HG03571 (cell line): Measurements from ENCODE around the gene SH3BP4.
"Not testable (repeated sequence)": the region's sequence is repeated elsewhere in the genome, so short reads cannot be mapped to it uniquely, and the experiment has no call there.

Experiments
- ATAC-seq: cut with Tn5 transposase; IDR thresholded peaks from one replicate; pipeline ENCODE4 v1.9.1; 2021; ENCODE audit not compliant: unreplicated experiment

SH3BP4 gene

GRCh38 chr2:235011929-235012631, 60.3 kb downstream of the SH3BP4 start:
- ATAC-seq: no peak

DNA sequence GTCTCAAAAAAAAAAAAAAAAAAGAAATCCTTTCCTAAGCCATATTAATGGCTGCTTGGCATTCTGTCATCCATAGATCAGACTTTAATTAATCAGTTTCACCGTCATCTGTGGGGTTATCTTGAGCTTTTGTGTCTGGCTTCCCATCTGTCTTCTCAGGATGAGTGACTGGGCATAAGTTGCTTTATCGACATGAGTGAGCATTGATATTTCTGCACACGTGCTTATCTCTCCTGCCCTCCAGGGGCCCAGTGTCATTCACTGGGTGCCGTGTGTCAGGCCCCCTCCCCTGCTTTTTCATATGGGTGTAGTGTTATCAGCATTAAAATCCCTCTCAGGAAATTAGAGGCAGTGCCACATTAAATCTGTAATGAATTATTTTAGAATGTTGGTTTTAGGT, 65.6 kb downstream of the SH3BP4 start:
- no peak for ATAC-seq

- ATAC-seq: no peak
Measured at GRCh38 chr2:235018838-235019237, 67.0 kb downstream of the SH3BP4 start.

DNA sequence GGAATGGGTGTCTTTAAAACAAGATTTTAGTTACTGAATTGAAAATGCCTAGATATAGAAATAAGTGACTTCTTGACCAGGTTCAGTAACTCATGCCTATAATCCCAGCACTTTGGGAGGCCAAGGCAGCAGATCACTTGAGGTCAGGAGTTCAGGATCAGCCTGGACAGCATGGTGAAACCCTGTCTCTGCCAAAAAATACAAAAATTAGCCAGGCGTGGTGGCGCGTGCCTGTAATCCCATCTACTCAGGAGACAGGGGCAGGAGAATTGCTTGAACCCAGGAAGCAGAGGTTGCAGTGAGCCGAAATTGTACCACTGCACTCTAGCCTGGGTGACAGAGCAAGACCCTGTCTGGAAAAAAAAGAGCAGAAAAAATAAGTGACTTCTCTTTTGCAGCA, 68.3 kb downstream of the SH3BP4 start:
- ATAC-seq: not testable (repeated sequence)

GRCh38 chr2:235021752-235022151, 69.9 kb downstream of the SH3BP4 start:
- ATAC-seq: no peak

GRCh38 chr2:235024191-235024860, 72.5 kb downstream of the SH3BP4 start:
- ATAC-seq: no peak

DNA sequence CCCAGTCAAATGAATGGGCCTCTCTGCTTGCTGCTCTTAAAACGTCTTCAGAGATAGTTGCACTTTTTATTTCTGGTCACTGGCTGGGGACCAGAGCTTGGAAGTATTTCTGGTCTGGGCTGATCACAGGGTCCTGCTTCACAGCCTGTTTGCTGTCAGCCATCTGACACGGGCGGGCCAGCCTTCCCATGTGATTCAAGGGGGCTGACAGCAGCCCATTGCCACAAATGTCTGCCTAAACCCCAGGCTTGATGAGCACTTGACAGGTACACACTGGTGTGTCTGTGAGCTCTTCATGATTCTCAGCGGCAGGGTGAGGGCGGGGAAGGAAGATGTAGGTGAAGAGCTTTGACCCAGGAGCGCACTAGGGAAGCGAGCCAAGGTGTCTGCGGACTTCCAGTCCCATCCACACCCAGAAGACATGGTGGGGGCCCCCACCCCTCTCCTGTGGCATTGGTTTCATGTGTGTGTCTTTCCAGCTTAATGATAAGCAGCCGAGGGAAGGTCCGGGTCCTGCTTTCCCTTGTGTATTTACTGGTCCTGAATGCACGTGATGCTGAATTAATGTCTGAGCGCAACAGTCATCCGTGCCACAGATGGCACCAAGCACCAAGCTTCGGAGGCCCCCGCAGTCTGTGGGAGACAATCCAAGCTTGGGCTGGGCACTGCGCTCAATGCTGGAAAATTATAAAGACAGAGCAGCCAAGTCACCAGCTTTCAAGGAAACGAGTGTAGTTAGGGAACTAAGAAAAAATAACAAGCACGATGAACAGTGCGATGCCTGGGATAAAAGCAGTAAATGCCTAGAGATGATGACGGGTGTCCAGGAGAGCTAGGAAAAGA, 73.3 kb downstream of the SH3BP4 start:
- no peak for ATAC-seq

GRCh38 chr2:235025800-235026536, 74.2 kb downstream of the SH3BP4 start:
- no peak for ATAC-seq

GRCh38 chr2:235026649-235027557, 75.1 kb downstream of the SH3BP4 start:
- no peak for ATAC-seq

DNA sequence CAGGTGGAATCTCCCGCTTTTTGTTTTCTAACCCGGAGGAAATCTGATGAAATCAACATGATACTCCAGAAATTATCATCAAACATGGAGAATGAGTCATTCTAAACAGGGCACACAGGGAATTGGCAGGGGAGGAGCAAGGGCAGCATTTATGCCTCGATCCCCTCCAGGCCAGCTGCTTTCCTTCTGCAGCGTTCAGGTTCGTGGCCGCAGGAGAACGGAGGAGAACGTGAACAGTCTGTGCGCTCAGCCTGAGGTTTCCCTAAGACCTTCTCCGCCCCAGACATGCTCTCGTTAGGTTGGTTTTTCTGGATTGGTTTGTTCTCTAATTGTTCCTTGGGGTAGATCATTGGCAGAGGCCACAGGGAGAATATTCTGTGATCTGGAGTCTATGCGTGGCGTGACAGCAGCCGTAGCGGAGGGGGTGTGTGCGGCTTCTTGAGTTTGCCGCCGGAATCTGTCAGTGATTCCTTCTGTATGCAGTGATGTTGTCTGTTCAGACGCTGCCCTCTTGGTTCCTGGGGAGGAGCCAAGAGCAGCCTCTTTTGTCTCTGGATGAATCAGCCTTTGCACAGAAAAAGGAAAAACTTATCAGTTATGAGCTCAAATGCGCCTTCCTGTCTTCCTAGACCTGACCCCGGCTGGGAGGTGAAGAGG, 75.9 kb downstream of the SH3BP4 start:
- no peak for ATAC-seq

DNA sequence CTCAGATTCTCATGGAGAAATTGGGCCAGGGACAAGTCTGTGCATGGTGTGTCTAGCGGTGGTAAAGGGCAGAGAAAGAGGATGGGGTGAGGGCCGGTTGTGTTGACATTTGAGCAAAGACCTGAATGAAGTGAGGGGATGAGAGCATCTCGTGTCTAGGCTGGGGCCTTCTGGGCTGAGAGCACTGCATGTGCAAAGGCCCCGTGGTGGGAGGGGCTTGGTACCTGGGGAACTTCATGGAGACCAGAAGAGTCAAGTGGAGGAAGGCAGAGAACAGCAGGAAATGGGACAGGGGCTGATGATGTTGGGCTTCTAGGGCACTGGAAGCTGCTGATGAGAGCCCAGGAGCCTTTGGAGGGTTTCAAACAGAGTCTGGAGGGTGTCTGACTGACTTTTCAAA, 76.8 kb downstream of the SH3BP4 start:
- no peak for ATAC-seq

DNA sequence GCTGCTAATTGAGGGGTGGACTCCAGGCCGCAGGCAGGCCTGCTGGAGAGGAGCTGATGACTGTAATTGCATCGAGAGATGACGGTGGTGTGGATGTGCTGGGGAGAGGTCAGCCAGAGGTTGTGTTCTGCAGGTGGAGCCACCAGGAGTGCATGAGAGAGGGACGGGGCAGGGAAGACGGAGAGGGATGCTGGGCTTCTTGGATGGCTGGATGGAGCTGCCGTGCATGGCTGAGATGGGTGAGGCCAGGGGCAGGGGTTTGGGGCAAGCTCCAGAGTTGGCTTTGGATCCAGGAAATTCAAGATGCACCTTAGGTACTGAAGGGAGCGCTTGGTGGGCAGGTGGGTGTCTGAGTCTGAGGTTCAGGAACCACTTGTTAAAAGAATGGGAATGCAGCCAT, 77.2 kb downstream of the SH3BP4 start:
- no peak for ATAC-seq

DNA sequence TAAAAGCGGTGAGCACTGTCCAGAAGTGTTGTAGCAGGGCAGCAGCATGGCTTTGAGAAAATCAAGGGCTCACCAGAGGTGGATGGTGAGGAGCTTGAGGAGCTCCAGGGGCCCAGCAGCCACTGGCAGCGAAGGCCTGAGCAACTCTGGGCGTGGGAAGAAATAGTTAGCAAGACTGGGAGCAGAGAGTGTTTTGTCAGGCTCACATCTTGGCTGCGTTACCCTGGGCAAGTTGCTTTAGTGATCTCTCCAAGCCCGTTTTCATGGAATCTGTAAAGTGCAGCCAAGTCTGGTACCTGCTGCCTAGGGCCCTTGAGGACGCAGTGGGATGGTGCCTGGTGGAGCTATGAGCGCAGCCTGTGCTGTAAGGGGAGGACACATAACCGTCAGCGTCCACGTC, 78.3 kb downstream of the SH3BP4 start:
- ATAC-seq: no peak

GRCh38 chr2:235030936-235031335, 79.1 kb downstream of the SH3BP4 start:
- no peak for ATAC-seq

GRCh38 chr2:235031686-235032373, 80.0 kb downstream of the SH3BP4 start:
- ATAC-seq: no peak

GRCh38 chr2:235032466-235032865, 80.6 kb downstream of the SH3BP4 start:
- ATAC-seq: no peak

DNA sequence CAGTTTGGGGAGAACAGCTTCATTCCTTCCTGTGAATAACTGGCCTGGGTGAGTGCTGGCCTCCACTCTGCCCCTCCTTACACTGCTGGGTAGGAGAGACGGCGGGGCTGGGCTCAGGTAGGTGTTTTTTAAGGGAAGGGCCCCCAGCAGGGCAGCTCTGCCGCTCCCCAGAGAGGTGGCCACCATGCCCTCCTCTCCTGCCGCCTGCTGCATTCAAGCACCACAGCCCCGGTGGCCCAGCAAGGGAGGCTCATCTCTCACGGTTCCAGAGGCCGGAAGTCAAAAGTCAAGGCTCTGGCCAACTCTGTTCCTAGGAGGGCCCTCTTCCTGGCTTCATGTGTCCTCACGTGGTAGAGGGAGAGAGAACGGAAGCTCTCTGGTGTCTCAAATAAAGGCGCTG, 81.1 kb downstream of the SH3BP4 start:
- ATAC-seq: no peak

DNA sequence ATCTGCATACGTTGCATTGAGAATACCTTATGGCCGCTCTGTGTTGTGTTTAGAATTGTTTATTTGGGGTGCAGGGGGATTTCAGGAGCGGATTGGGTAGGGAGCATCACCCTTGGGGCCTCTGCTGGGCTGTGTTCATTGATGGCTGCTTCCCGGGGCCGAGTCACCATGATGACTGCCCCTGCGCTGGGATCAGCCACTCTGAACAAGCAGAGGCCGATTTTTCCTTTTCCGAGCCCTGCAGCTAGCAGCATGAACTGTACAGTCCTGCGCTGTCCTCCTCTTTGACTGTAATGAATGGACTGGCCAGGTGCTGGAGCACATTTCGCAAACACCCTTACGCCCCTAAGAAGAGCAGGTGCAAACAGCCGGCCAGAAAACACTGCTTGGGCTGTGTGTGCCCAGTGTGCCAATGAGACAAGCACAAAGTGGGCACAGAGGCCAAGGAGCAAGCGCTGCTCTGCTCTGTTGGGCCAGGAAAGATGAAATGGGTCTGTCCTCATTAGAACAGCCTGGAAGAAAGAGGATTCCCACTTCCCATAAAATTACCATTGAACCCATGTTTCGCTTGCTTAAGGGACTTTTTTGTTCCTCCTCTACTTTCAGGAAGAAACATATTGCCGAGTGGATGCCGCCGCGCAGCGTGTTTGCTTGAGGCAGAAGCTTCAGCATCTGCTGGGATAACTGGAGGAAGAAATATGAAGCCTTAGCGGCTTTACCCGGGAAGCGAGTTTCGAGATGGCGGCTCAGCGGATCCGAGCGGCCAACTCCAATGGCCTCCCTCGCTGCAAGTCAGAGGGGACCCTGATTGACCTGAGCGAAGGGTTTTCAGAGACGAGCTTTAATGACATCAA, 82.7 kb downstream of the SH3BP4 start:
- no peak for ATAC-seq
